ENCODE data around the gene ARFIP1. TPM values are rescaled to one million over a fixed set of nuclear protein-coding genes. Genes with fewer than 3 reads are reported as not detected.

ARFIP1 gene
- total RNA-seq, 5 donors from 2014 or later (not counting 1 experiment from before 2014, with no cell fraction given): 8.2 to 16.3 (median 12.1) TPM

- H3K27ac Mint-ChIP-seq: no peak overlapping the region
- CTCF ChIA-PET: interaction anchor here (0.5 to 3.6 kb wide), 10 partner anchors 8 to 908 kb away, joined by 3 to 31 read pairs (median 4); no protein-coding TSS in a partner anchor
Observed at GRCh38 chr4:152847376-152847775, 67.6 kb downstream of the ARFIP1 start.

GRCh38 chr4:152848508-152848907 lies 68.8 kb downstream of the ARFIP1 start:
- peaks cover 6 to 10% (median 9%) of the 10 kb centered on the region in 3 donors for H3K9me3 Mint-ChIP-seq
- ATAC-seq (replicated peaks in 1 of 4) (no peak), DNase-seq (no peak)
- H3K36me3 ChIP-seq (ENCODE audit: control insufficient read depth in 2 of 2, extremely low read depth in 1 of 2, insufficient read depth in 1 of 2, low read length in 1 of 2): no peaks in the 10 kb centered on the region
- peaks cover 17 to 22% (median 20%) of the 10 kb centered on the region in 3 donors for H3K4me1 Mint-ChIP-seq
- H3K27me3 ChIP-seq (replicated peaks in 1 of 2; ENCODE audit: control insufficient read depth in 2 of 2, extremely low read depth in 1 of 2, insufficient read depth in 2 of 2, low read length in 1 of 2): no peaks in the 10 kb centered on the region
- no peak overlapping the region for H3K4me3 ChIP-seq (ENCODE audit: control insufficient read depth in 1 of 2, extremely low read depth in 1 of 2, low read length in 1 of 2)
- H3K27me3 Mint-ChIP-seq: no peaks in the 10 kb centered on the region
- WGBS (ENCODE audit: insufficient coverage): 100% methylated on average over 1 of the region's 3 CpGs
- H3K4me3 Mint-ChIP-seq: no peak overlapping the region
- no peak overlapping the region for H3K27ac ChIP-seq (ENCODE audit: low read length)
- H3K36me3 Mint-ChIP-seq: peaks cover 13% of the 10 kb centered on the region
- peaks cover 6% of the 10 kb centered on the region for H3K9me3 ChIP-seq
- H3K27ac Mint-ChIP-seq: no peak overlapping the region
- CTCF ChIA-PET: interaction anchor here (0.7 to 3.6 kb wide), 13 partner anchors 9 to 282 kb away, joined by 3 to 31 read pairs (median 3); no protein-coding TSS in a partner anchor
- H3K4me1 ChIP-seq (ENCODE audit: control insufficient read depth in 1 of 2, extremely low read depth in 1 of 2, insufficient read depth in 2 of 2, low read length in 2 of 2): peaks cover 3 to 11% of the 10 kb centered on the region in 2 experiments
- POLR2A ChIA-PET: no interaction called here

More at GRCh38 chr4:152847376-152847775, 67.6 kb downstream of the ARFIP1 start:
- Histone ChIP-seq H3K9me3 (no peaks in the 10 kb centered on the region), H3K36me3 (ENCODE audit: control insufficient read depth in 2 of 2, extremely low read depth in 1 of 2, insufficient read depth in 1 of 2, low read length in 1 of 2) (no peaks in the 10 kb centered on the region), H3K4me1 (ENCODE audit: control insufficient read depth in 1 of 2, extremely low read depth in 1 of 2, insufficient read depth in 2 of 2, low read length in 2 of 2) (peaks cover 3 to 11% of the 10 kb centered on the region in 2 experiments), H3K27me3 (replicated peaks in 1 of 2; ENCODE audit: control insufficient read depth in 2 of 2, extremely low read depth in 1 of 2, insufficient read depth in 2 of 2, low read length in 1 of 2) (no peaks in the 10 kb centered on the region), H3K27ac (ENCODE audit: low read length) (no peak overlapping the region), H3K4me3 (ENCODE audit: control insufficient read depth in 1 of 2, extremely low read depth in 1 of 2, low read length in 1 of 2) (no peak overlapping the region)
- no CpG with 5 or more reads among the region's 1 CpG for WGBS (ENCODE audit: insufficient coverage)
- H3K36me3 Mint-ChIP-seq: peaks cover 9% of the 10 kb centered on the region
- H3K4me1 Mint-ChIP-seq: peaks cover 17 to 22% (median 20%) of the 10 kb centered on the region in 3 donors
- no peak overlapping the region for H3K4me3 Mint-ChIP-seq
- H3K9me3 Mint-ChIP-seq: no peaks in the 10 kb centered on the region
- no peak for DNase-seq
- H3K27me3 Mint-ChIP-seq: no peaks in the 10 kb centered on the region
- POLR2A ChIA-PET: no interaction called here
- ATAC-seq (replicated peaks in 1 of 4): no peak

GRCh38 chr4:152849350-152849749 lies 69.6 kb downstream of the ARFIP1 start:
- ChIA-PET CTCF (interaction anchor here (0.6 to 3.6 kb wide), 7 partner anchors 10 to 279 kb away, joined by 3 to 31 read pairs (median 3); no protein-coding TSS in a partner anchor), POLR2A (no interaction called here)
- no peaks in the 10 kb centered on the region for H3K27me3 Mint-ChIP-seq
- no peak for DNase-seq
- Histone ChIP-seq H3K27ac (ENCODE audit: low read length) (no peak overlapping the region), H3K27me3 (replicated peaks in 1 of 2; ENCODE audit: control insufficient read depth in 2 of 2, extremely low read depth in 1 of 2, insufficient read depth in 2 of 2, low read length in 1 of 2) (no peaks in the 10 kb centered on the region), H3K36me3 (ENCODE audit: control insufficient read depth in 2 of 2, extremely low read depth in 1 of 2, insufficient read depth in 1 of 2, low read length in 1 of 2) (no peaks in the 10 kb centered on the region), H3K4me3 (ENCODE audit: control insufficient read depth in 1 of 2, extremely low read depth in 1 of 2, low read length in 1 of 2) (no peak overlapping the region), H3K9me3 (peaks cover 8% of the 10 kb centered on the region), H3K4me1 (ENCODE audit: control insufficient read depth in 1 of 2, extremely low read depth in 1 of 2, insufficient read depth in 2 of 2, low read length in 2 of 2) (peaks cover 3 to 11% of the 10 kb centered on the region in 2 experiments)
- peaks cover 9 to 14% (median 10%) of the 10 kb centered on the region in 3 donors for H3K9me3 Mint-ChIP-seq
- ATAC-seq (replicated peaks in 1 of 4): no peak
- no CpG with 5 or more reads among the region's 2 CpGs for WGBS (ENCODE audit: insufficient coverage)
- H3K36me3 Mint-ChIP-seq: peaks cover 18% of the 10 kb centered on the region
- H3K4me3 Mint-ChIP-seq: no peak overlapping the region
- peaks cover 17 to 22% (median 20%) of the 10 kb centered on the region in 3 donors for H3K4me1 Mint-ChIP-seq
- no peak overlapping the region for H3K27ac Mint-ChIP-seq

- WGBS (ENCODE audit: insufficient coverage): no CpG with 5 or more reads among the region's 4 CpGs
- no peak overlapping the region for H3K4me3 ChIP-seq (ENCODE audit: control insufficient read depth in 1 of 2, extremely low read depth in 1 of 2, low read length in 1 of 2)
- CTCF ChIA-PET: interaction anchor here (0.5 to 1.0 kb wide), 3 partner anchors 233 to 1472 kb away, joined by 3 to 5 read pairs (median 4); no protein-coding TSS in a partner anchor
Observed at GRCh38 chr4:152850377-152850776, 70.6 kb downstream of the ARFIP1 start.

GRCh38 chr4:152851226-152851625 lies 71.5 kb downstream of the ARFIP1 start:
- H3K4me3 ChIP-seq (ENCODE audit: control insufficient read depth in 1 of 2, extremely low read depth in 1 of 2, low read length in 1 of 2): no peak overlapping the region

More at GRCh38 chr4:152850377-152850776, 70.6 kb downstream of the ARFIP1 start:
- H3K4me1 Mint-ChIP-seq: peaks cover 17 to 22% (median 20%) of the 10 kb centered on the region in 3 donors
- peak overlapping the region in 1 of 2 donors; percentile 45 for H3K27ac Mint-ChIP-seq
- H3K4me3 Mint-ChIP-seq: peak overlapping the region in 1 of 3 donors; percentile 32
- H3K9me3 Mint-ChIP-seq: peaks cover 10 to 17% (median 12%) of the 10 kb centered on the region in 3 donors
- H3K27me3 Mint-ChIP-seq: no peaks in the 10 kb centered on the region
- ATAC-seq (replicated peaks in 1 of 4): peak in 2 of 4 experiments; percentile 65 to 79
- H3K27me3 ChIP-seq (replicated peaks in 1 of 2; ENCODE audit: control insufficient read depth in 2 of 2, extremely low read depth in 1 of 2, insufficient read depth in 2 of 2, low read length in 1 of 2): no peaks in the 10 kb centered on the region
- peaks cover 21% of the 10 kb centered on the region for H3K36me3 Mint-ChIP-seq
- no peaks in the 10 kb centered on the region for H3K36me3 ChIP-seq (ENCODE audit: control insufficient read depth in 2 of 2, extremely low read depth in 1 of 2, insufficient read depth in 1 of 2, low read length in 1 of 2)
- POLR2A ChIA-PET: no interaction called here
- DNase-seq: peak in 24 of 35 experiments; percentile 8 to 56 (median 27)
- peaks cover 8% of the 10 kb centered on the region for H3K9me3 ChIP-seq
- no peak overlapping the region for H3K27ac ChIP-seq (ENCODE audit: low read length)
- H3K4me1 ChIP-seq (ENCODE audit: control insufficient read depth in 1 of 2, extremely low read depth in 1 of 2, insufficient read depth in 2 of 2, low read length in 2 of 2): peaks cover 3 to 11% of the 10 kb centered on the region in 2 experiments

GRCh38 chr4:152853293-152853692 lies 73.5 kb downstream of the ARFIP1 start:
- H3K27me3 ChIP-seq (replicated peaks in 1 of 2; ENCODE audit: control insufficient read depth in 2 of 2, extremely low read depth in 1 of 2, insufficient read depth in 2 of 2, low read length in 1 of 2): no peaks in the 10 kb centered on the region
- H3K27ac Mint-ChIP-seq: no peak overlapping the region
- CTCF ChIA-PET: interaction anchor here in 1 of 2 donors (0.5 to 0.8 kb wide), 2 partner anchors 141 to 464 kb away, joined by 3 to 4 read pairs; no protein-coding TSS in a partner anchor
- H3K36me3 ChIP-seq (ENCODE audit: control insufficient read depth in 2 of 2, extremely low read depth in 1 of 2, insufficient read depth in 1 of 2, low read length in 1 of 2): no peaks in the 10 kb centered on the region
- no peak for DNase-seq
- ATAC-seq (replicated peaks in 1 of 4): no peak
- H3K36me3 Mint-ChIP-seq: peaks cover 32% of the 10 kb centered on the region
- H3K4me3 Mint-ChIP-seq: no peak overlapping the region
- H3K27me3 Mint-ChIP-seq: no peaks in the 10 kb centered on the region
- H3K4me3 ChIP-seq (ENCODE audit: control insufficient read depth in 1 of 2, extremely low read depth in 1 of 2, low read length in 1 of 2): no peak overlapping the region
- H3K27ac ChIP-seq (ENCODE audit: low read length): no peak overlapping the region
- WGBS (ENCODE audit: insufficient coverage): 100% methylated on average over 2 of the region's 2 CpGs
- POLR2A ChIA-PET: no interaction called here
- peaks cover 14 to 20% (median 20%) of the 10 kb centered on the region in 3 donors for H3K4me1 Mint-ChIP-seq
- H3K9me3 Mint-ChIP-seq: peaks cover 10 to 17% (median 12%) of the 10 kb centered on the region in 3 donors
- H3K4me1 ChIP-seq (ENCODE audit: control insufficient read depth in 1 of 2, extremely low read depth in 1 of 2, insufficient read depth in 2 of 2, low read length in 2 of 2): peaks cover 3 to 11% of the 10 kb centered on the region in 2 experiments
- peaks cover 8% of the 10 kb centered on the region for H3K9me3 ChIP-seq

More at GRCh38 chr4:152851226-152851625, 71.5 kb downstream of the ARFIP1 start:
- POLR2A ChIA-PET: no interaction called here
- peaks cover 8% of the 10 kb centered on the region for H3K9me3 ChIP-seq
- ATAC-seq (replicated peaks in 1 of 4): no peak
- no peak overlapping the region for H3K27ac ChIP-seq (ENCODE audit: low read length)
- WGBS (ENCODE audit: insufficient coverage): 80% methylated on average over 1 of the region's 1 CpG
- no peaks in the 10 kb centered on the region for H3K27me3 ChIP-seq (replicated peaks in 1 of 2; ENCODE audit: control insufficient read depth in 2 of 2, extremely low read depth in 1 of 2, insufficient read depth in 2 of 2, low read length in 1 of 2)
- Mint-ChIP-seq H3K27ac (no peak overlapping the region), H3K36me3 (peaks cover 24% of the 10 kb centered on the region), H3K9me3 (peaks cover 10 to 17% (median 12%) of the 10 kb centered on the region in 3 donors), H3K27me3 (no peaks in the 10 kb centered on the region), H3K4me3 (no peak overlapping the region), H3K4me1 (peaks cover 17 to 22% (median 20%) of the 10 kb centered on the region in 3 donors)
- peaks cover 3 to 11% of the 10 kb centered on the region in 2 experiments for H3K4me1 ChIP-seq (ENCODE audit: control insufficient read depth in 1 of 2, extremely low read depth in 1 of 2, insufficient read depth in 2 of 2, low read length in 2 of 2)
- H3K36me3 ChIP-seq (ENCODE audit: control insufficient read depth in 2 of 2, extremely low read depth in 1 of 2, insufficient read depth in 1 of 2, low read length in 1 of 2): no peaks in the 10 kb centered on the region
- no peak for DNase-seq
- CTCF ChIA-PET: interaction anchor here in 1 of 2 donors (1.0 to 1.1 kb wide), 2 partner anchors 233 to 234 kb away, joined by 3 read pairs; no protein-coding TSS in a partner anchor
